Fibroblast of skin of scalp (primary cell): Measurements from ENCODE around the gene ADAMTS20.
A peak's percentile ranks its signal among the peaks of the same experiment; 100 is the strongest.
"Not testable (repeated sequence)": the region's sequence is repeated elsewhere in the genome, so short reads cannot be mapped to it uniquely, and the experiment has no call there.

Source experiments
- DNase-seq: peaks from one replicate; pipeline ENCODE4 v3.0.0-alpha.2; 2013

The ADAMTS20 gene

DNA sequence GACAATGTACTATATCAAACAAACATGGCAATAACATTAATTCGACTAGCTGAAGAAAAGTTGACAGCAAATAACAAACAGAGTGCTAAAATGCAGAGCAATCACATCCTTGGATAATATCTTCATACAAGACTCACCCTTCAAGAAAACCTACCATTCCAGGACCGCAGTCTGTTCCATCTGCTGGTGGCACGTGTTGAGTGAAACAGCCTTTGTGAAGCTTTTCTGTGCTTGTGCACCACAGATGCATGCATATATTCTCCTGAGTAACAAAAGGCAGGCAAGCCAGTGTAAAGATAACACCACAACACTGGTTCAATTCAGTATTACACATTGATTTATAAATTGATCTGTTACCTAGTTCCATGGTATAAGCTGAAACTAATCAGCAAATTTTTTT lies 89.3 kb downstream of the ADAMTS20 start:
- DNase-seq: no peak

DNA sequence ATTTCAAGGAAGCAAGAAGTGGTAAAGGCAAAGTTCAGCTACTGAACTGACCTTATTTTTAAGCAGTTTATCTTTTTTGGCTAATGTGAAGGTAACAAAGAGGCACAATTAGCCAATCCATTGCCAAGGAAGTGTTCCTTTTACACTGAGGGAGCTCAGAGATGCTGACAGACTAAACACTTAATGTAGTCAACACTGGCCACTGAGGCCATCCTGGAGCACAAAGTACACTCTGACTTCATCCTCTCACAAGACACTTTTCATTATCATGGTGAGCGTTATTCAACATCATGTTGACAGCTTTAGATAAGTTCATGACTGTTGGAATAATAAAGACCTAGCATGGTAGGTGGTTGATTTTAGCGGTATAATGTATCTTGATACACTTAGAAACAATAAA lies 89.9 kb downstream of the ADAMTS20 start:
- DNase-seq: no peak

GRCh38 chr12:43459285-43459684 lies 92.7 kb downstream of the ADAMTS20 start:
- DNase-seq: no peak

DNA sequence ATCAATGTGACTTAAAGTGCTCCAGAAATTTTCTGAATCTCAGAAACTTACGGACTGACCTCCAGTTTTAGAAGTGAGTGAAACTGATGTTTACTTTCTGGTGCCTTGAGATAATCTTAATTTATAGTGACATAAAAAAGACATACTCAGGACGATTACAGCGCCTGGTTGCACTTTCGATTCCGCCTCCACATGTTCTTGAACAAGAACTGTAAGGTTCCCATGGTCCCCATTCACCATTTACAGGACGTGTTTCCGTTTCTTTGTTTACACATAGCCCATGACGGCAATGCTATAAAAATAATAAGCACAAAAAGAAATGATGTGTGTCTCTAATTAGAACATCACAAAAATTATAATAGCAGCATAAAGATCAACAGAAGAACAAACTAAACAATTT lies 98.2 kb downstream of the ADAMTS20 start:
- DNase-seq: no peak

DNA sequence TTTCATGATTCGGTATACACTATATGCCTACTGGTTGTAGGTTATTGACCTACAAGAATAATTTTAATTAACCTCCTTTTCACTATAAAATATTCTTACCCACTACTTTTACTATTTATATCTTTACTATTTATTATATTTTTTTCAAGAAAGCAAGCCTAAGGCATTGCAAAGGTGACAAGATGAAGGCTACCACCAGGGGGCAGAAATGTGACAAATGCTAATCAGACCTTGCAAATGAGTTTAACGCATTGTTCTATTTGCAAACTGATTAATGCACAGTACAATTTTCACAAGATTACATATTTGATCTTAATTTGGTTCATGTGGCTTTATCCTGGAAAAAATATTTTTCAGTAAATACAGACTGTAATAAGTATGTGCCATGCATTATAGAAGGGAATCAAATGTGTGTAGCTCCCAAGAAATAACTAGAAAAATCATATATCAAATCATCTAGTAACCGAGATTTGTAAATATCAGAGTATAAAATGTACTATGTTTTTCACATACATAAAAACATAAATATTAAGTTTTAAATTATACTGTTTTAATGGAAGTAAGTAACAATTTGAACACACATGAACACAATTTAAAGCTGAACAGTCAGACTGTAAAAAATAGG lies 107.0 kb downstream of the ADAMTS20 start:
- DNase-seq: peak; percentile 59

- no peak for DNase-seq
Observed at GRCh38 chr12:43436597-43436996, 115.4 kb downstream of the ADAMTS20 start.

DNA sequence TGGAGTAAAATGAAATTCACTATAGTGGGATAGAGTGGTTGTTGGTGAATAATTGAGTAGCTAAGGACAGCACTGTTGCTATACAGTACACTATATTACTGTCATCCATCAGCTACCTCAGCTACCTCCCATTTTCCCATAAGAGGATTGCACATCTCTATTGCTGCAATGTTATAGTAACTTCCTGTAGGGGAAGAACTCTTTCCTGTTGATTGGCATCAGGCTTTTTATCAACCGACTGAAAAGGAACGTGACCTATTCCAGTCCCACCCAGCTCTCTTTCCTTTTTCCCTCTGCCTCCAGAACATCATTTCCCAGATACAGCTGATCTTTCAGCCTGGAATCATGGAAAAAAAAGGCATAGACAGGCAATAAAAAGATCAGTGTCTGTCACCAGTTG lies 117.4 kb downstream of the ADAMTS20 start:
- no peak for DNase-seq

- DNase-seq: no peak
Observed at GRCh38 chr12:43428088-43428600, 123.9 kb downstream of the ADAMTS20 start.

GRCh38 chr12:43425361-43425760 lies 126.6 kb downstream of the ADAMTS20 start:
- no peak for DNase-seq

- DNase-seq: no peak
Observed at GRCh38 chr12:43416981-43417380, 135.0 kb downstream of the ADAMTS20 start.

- peak; percentile 77 for DNase-seq
Observed at GRCh38 chr12:43407816-43408645, 144.0 kb downstream of the ADAMTS20 start.

- DNase-seq: no peak
Observed at GRCh38 chr12:43406801-43407200, 145.2 kb downstream of the ADAMTS20 start.

DNA sequence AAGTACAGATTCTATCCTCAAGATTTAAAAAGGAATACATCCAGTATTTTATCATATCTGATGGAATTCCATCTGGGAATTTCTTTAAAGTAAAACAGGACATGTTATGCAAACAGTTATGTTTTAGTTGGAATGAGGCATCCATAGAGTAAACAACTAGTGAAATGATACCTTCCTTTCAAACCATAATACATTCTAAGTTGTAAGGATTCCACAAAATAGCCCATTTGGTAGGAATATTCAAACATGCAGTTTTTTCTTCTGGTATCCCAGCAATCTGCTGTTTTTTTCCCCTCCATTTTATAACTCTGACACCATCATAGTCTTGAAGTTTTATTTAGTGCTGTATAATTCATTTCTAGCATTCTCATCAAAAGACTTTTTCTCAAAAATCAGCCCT lies 149.6 kb downstream of the ADAMTS20 start:
- DNase-seq: peak; percentile 7

- DNase-seq: no peak
Observed at GRCh38 chr12:43401096-43401495, 150.9 kb downstream of the ADAMTS20 start.

GRCh38 chr12:43396671-43397070 lies 155.3 kb downstream of the ADAMTS20 start:
- no peak for DNase-seq

DNA sequence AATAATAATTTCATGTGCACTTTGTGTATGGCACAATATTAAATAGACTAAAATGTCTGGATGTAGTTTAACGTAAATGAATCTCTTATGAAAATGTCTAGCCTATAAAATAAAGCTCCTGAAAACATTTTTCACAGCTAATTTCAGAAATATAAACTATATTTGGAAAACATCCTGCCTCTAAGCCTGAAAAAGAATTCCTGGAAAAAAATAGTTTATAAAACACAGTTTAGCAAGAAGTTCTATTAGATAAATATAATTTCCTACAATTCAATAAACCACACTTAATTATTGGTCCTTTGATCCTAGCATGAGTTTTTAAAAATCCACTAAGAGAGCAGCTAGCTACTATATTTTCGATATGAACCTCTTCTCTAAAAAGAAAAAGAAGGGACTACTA lies 159.9 kb downstream of the ADAMTS20 start:
- DNase-seq: no peak

DNA sequence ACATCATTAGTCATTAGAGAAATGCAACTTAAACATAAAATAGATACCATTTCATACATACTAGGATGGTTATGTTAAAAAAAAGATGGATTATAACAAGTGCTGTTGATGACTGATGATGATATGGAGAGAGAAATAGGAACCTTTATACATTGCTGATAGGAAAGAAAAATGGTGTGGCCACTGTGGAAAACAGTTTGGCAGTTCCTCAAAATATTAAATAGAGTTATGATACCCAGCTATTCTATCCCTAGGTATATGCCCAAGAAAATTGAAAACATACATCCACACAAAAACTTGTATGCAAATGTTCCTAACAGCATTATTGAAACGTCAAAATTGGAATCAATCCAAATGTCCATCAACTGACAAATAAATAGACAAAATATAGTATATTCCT lies 170.1 kb downstream of the ADAMTS20 start:
- no peak for DNase-seq

DNA sequence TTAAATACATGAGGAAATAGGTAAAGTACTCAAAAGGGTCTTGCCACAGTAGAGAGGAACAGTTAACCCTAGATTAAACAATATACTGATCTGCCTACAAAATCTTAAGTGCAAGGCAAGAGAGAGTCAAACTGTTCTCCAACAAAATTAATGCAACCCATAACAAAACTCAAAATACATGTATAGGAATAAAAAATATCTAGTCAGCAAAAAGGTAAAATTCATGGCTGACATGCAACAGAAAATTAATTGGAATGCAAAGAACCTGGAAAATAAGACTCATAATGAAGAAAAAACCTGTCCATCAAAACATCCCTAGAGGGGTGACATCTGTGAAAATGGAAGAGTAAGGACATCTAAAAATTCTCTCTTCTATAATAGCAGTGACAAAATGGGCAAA lies 173.6 kb downstream of the ADAMTS20 start:
- DNase-seq: no peak

- peak; percentile 53 for DNase-seq
Observed at GRCh38 chr12:43370263-43370662, 181.7 kb downstream of the ADAMTS20 start.

DNA sequence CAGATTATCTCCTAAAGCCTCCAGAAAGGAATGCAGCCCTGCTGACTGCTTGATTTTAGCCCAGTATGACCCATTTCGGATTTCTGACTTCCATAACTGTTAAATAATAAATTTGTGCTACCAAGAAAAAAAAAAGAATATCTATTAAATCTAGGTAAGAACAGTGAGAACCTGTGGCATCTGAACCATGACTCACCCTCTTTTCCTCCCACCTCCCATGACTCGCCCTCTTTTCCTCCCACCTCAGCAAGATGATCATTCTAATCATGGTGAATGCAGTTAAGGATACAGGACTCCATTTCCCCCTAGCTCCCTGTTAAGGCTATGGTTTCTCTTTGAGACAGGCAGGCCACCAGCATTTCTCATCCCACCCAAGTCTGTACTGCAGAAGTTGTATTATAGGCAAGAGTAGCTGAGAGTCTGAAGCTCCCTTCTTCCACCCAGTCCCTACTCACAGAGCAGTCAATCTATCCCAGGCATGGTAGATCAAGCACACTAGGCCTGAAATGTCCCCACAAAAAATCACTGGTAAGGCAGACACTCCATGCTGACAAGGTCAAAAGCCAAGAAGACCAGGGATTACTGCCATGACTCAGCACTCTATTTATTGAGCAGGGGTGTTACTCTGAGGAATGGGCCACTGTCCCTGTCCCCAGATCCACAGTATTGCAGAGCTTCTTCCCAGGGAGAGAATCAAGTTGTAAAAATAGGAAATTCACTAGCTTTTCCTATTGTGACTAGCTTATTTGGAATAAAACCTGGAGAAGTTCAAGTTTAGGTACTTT lies 188.9 kb downstream of the ADAMTS20 start:
- DNase-seq: no peak

DNA sequence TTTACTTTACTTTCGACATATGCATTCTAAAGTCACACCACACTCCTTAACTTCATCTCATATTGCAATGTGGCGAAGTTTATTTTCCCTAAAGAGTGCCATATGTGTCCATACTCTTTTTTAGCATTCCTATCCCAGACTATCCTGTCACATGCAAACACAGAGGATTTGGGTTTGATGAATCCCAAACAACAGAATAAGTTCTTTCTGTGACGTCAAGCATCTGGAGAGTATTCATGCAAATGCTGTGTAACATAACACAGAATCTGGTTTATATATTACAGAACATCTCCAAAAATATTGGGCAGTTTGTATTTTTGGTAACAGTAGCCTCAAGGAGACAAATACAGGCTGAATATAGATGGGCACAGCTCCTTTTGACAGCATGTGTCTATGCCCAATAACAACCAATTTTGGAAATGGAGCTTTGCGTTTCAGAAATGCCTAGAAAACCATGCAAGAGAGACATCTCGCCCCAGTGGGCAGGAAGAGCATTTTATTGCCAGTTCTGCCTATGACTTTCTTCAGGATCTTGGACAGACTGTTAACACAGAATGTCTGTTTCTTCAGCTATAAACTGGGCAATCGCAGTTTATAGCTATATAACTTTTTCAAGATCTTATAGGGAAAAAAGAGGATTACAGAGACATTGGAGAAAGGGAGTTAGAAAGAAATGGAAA lies 190.8 kb downstream of the ADAMTS20 start:
- peak; percentile 35 for DNase-seq

- DNase-seq: not testable (repeated sequence)
Observed at GRCh38 chr12:43360001-43360400, 192.0 kb downstream of the ADAMTS20 start.

GRCh38 chr12:43357141-43357540 lies 194.9 kb downstream of the ADAMTS20 start:
- no peak for DNase-seq
